ENCODE measurements around the gene CDK14.

Gene CDK14

DNA sequence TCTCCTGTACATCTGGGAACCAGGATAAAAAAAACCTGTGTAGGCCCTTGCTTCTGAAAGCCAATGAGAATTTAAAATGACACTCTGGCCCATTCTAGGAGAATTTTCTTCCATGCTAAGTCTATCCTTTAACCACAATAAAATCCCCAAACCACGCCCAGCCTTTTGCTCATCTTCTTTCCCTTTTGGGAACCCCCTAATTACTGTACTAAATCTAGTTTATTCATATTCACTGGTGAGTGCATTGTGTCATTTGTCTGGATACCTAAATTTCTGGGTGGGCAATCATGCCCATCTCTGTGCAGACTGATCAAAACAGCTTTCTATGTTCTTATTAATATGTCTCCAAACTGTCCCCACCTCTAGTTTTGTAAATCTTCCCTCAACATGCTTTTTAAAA, 11.7 kb upstream of the CDK14 start:
- no peak for TF ChIP-seq CTCF (IDR thresholded peaks at IDR 0.05)

- TF ChIP-seq CTCF (IDR thresholded peaks at IDR 0.05), result no peak
Observed at GRCh38 chr7:90586091-90586490, 10.0 kb upstream of the CDK14 start.

DNA sequence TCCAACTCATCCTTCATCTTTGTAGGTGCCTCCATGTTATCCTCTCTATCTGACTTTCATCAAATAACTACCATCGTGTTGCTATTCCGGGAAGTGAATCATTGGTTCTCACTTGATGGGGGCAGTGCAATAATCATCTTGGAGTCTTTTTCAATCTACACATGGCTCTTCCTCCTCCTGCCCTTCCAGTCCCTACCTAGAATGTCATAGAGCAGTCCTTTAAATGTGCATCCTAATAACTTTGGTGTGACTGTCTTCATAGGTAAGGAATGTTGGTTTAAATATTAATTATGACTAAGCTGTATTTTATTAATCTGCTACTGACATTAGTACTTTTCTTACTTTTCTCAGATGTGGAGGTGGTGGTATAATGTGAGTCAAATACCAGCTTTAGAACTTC, 8.4 kb upstream of the CDK14 start:
- TF ChIP-seq CTCF (IDR thresholded peaks at IDR 0.05), result no peak

GRCh38 chr7:90592033-90592432, 4.1 kb upstream of the CDK14 start:
- no peak for TF ChIP-seq CTCF (IDR thresholded peaks at IDR 0.05)

GRCh38 chr7:90593205-90593604, 2.9 kb upstream of the CDK14 start:
- TF ChIP-seq CTCF (IDR thresholded peaks at IDR 0.05), result no peak

DNA sequence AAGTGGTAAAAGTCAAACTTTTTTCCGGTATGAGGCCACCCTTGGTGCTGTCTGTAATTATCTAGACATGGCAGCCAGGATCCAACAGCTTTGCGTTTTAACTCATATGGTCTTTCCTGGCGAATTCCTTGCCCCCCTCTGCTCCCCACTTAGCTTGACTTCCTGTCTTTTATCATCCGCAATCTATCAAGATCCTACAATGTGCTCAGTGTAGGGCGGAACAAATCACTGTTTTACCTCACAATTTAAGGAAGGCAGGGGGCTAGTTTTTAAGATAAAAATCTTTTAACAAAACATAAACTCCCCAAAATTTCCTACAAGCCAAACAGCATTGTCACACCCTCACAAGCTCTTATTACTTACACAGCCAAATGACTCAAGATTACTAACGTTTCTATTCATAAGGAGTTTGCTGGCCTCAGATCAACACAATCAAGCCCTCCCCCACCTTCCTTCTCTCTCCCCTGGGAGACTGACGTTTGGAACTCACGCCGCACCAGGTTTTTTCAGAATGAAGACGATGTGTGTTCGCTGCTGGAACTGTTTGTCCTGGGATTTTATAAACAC, 1.3 kb upstream of the CDK14 start:
- no peak for TF ChIP-seq CTCF (IDR thresholded peaks at IDR 0.05)

DNA sequence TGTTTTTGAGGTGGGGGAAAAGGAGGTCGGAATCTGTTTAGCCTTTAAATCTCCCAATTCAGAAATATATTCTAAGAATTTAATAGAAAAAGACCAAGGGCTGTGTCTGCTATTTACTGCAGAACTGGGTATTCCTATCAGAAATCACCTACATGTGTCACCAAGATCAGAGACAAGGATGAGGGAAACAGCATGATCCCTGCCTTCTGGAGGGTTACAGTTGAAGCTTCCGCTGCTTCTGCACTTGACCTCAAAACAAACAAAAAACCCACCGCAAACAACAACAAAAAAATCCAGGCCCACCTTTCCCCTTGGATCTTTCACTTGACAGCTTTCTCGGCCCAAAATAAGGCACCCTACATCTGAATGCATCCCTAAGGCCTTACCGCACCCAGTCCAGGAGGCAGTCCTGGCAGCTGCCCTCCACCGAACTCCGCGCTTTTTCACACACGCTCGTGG, 750 bp upstream of the CDK14 start:
- TF ChIP-seq CTCF (IDR thresholded peaks at IDR 0.05), result no peak

All from LNCAP (cell line).